HFFc6 (cell line): Measurements from ENCODE around the gene PCSK5. TPM values are rescaled to one million over a fixed set of nuclear protein-coding genes. Genes with fewer than 3 reads are reported as not detected.

ENCODE experiments used
- DNase-seq: peaks from one replicate; pipeline ENCODE4 v3.0.0-alpha.2; 2018
- H3K27ac Mint-ChIP-seq: 2 replicates; pipeline ENCODE4 v1.8.0; 2020; ENCODE audit warnings: mild to moderate bottlenecking, mixed read lengths
- H3K27me3 Mint-ChIP-seq: 2 replicates; pipeline ENCODE4 v1.8.0; 2021; ENCODE audit warnings: mild to moderate bottlenecking, moderate library complexity, mixed read lengths; ENCODE audit not compliant: insufficient read depth
- H3K36me3 Mint-ChIP-seq: 2 replicates; pipeline ENCODE4 v1.8.0; 2021; ENCODE audit warnings: low read depth, mixed read lengths
- H3K4me1 Mint-ChIP-seq: 2 replicates; pipeline ENCODE4 v1.8.0; 2020; ENCODE audit warnings: low read depth, mixed read lengths
- H3K4me3 Mint-ChIP-seq: 2 replicates; pipeline ENCODE4 v1.8.0; 2020; ENCODE audit warnings: mild to moderate bottlenecking, moderate library complexity, mixed read lengths
- H3K9me3 Mint-ChIP-seq: 2 replicates; pipeline ENCODE4 v1.8.0; 2020; ENCODE audit warnings: mild to moderate bottlenecking, mixed read lengths
- CTCF ChIP-seq: fragments of 200-600 bp; sonication (generic); IDR thresholded peaks from 2 replicates; pipeline ENCODE4 v1.5.0; 2021; ENCODE audit warnings: antibody characterized with exemption, mild to moderate bottlenecking
- total RNA-seq, 6 experiments: library from RNA; stranded (reverse); fragmentation: NEBNext Ultra II Directional; extraction: Animal tissue kit (Norgen Biotek cat#: 25700); gene quantifications; 2 replicates in 1 of 6; 3 replicates in 5 of 6; pipeline ENCODE4 v1.2.3, GENCODE V29; 2021

PCSK5 gene
- total RNA-seq, 6 experiments from 2014 or later, result 0.18 to 0.36 (median 0.22) TPM

- no peaks in the 10 kb centered on the region for H3K4me1 Mint-ChIP-seq
- TF ChIP-seq CTCF, result no peak
- no peak overlapping the region for H3K27ac Mint-ChIP-seq
- H3K36me3 Mint-ChIP-seq, result peaks cover 3% of the 10 kb centered on the region; the same call in 1 of the 2 replicates
- DNase-seq, result no peak
- H3K9me3 Mint-ChIP-seq, result peaks cover 21% of the 10 kb centered on the region
- H3K27me3 Mint-ChIP-seq, result no peaks in the 10 kb centered on the region; the same call in 1 of the 2 replicates
- H3K4me3 Mint-ChIP-seq, result no peak overlapping the region
These were observed 40.4 kb downstream of the PCSK5 start for GRCh38 chr9:75930730-75931321.

- H3K36me3 Mint-ChIP-seq, result peaks cover 3% of the 10 kb centered on the region; the same call in 1 of the 2 replicates
- no peaks in the 10 kb centered on the region; the same call in 1 of the 2 replicates for H3K27me3 Mint-ChIP-seq
- DNase-seq, result no peak
- H3K4me1 Mint-ChIP-seq, result no peaks in the 10 kb centered on the region
- no peak for TF ChIP-seq CTCF
- H3K27ac Mint-ChIP-seq, result no peak overlapping the region
- peaks cover 38% of the 10 kb centered on the region for H3K9me3 Mint-ChIP-seq
- H3K4me3 Mint-ChIP-seq, result no peak overlapping the region
These were observed 43.5 kb downstream of the PCSK5 start for GRCh38 chr9:75933982-75934381.

- H3K27ac Mint-ChIP-seq, result no peak overlapping the region
- DNase-seq, result no peak
- no peaks in the 10 kb centered on the region; the same call in 1 of the 2 replicates for H3K27me3 Mint-ChIP-seq
- H3K9me3 Mint-ChIP-seq, result peaks cover 44% of the 10 kb centered on the region
- no peak overlapping the region for H3K4me3 Mint-ChIP-seq
- no peak for TF ChIP-seq CTCF
- no peaks in the 10 kb centered on the region for H3K36me3 Mint-ChIP-seq
- no peaks in the 10 kb centered on the region for H3K4me1 Mint-ChIP-seq
These were observed 45.1 kb downstream of the PCSK5 start for GRCh38 chr9:75935591-75935990.

- Mint-ChIP-seq H3K9me3 (peaks cover 52% of the 10 kb centered on the region), H3K4me3 (no peak overlapping the region), H3K27ac (no peak overlapping the region), H3K36me3 (no peaks in the 10 kb centered on the region), H3K4me1 (no peaks in the 10 kb centered on the region), H3K27me3 (no peaks in the 10 kb centered on the region)
- TF ChIP-seq CTCF, result no peak
- DNase-seq, result no peak
These were observed 47.2 kb downstream of the PCSK5 start for GRCh38 chr9:75937521-75938258.

GRCh38 chr9:75938946-75939345 is 48.5 kb downstream of the PCSK5 start:
- DNase-seq, result no peak
- Mint-ChIP-seq H3K36me3 (no peaks in the 10 kb centered on the region), H3K9me3 (peaks cover 50% of the 10 kb centered on the region), H3K4me3 (no peak overlapping the region), H3K27me3 (no peaks in the 10 kb centered on the region), H3K27ac (no peak overlapping the region), H3K4me1 (no peaks in the 10 kb centered on the region)
- no peak for TF ChIP-seq CTCF
